Head of caudate nucleus (tissue), 42 donors: Measurements from ENCODE around the gene BCKDHA.
A peak's percentile ranks its signal among the peaks of the same experiment; 100 is the strongest.

Experiments used
- DNase-seq, 42 donors: peaks; one replicate each; pipeline versions ENCODE4 v3.0.0 to v3.0.0-alpha.2; 2020 to 2021; ENCODE audit warnings: mixed read lengths in 7 of 42
- intact Hi-C: fragments of 100-400 bp; cut with DNase I; formaldehyde crosslinking; loops from one replicate; pipeline ENCODE4 v1.15.0; 2022

Gene BCKDHA

GRCh38 chr19:41397086-41398049, at the start of gene BCKDHA, which contains the start of gene EXOSC5:
Gene BCKDHA (plus strand): TSS chr19:41397818. CDS start chr19:41397828, 10 bp downstream.
Gene EXOSC5 (minus strand): TSS chr19:41397359. CDS start chr19:41397328, 31 bp downstream.
- intact Hi-C loops = loop anchor here (5.0 kb wide), 2 partner anchors 35 to 40 kb away; partner anchors contain the start of genes B9D2 and DMAC2
- DNase-seq = peak; percentile 97 to 100 (median 99)

GRCh38 chr19:41350735-41351338, 46.8 kb upstream of the BCKDHA start:
- intact Hi-C loops = no loop called here
- DNase-seq = no peak

- DNase-seq = peak in 37 of 42 donors; percentile 12 to 76 (median 56)
- intact Hi-C loops = no loop called here
Measured at GRCh38 chr19:41351339-41352245, 46.0 kb upstream of the BCKDHA start.

GRCh38 chr19:41352279-41352608, 45.4 kb upstream of the BCKDHA start:
- intact Hi-C loops = no loop called here
- DNase-seq = no peak

- DNase-seq = peak in 25 of 42 donors; percentile 15 to 67 (median 50)
- intact Hi-C loops = no loop called here
Measured at GRCh38 chr19:41352609-41353465, 44.8 kb upstream of the BCKDHA start.

- intact Hi-C loops = no loop called here
Measured at GRCh38 chr19:41353466-41354342, 43.9 kb upstream of the BCKDHA start, which contains the start of gene TGFB1. Gene TGFB1 (minus strand): TSS chr19:41353922. CDS start chr19:41353044, 878 bp downstream.

GRCh38 chr19:41354343-41354953, 43.2 kb upstream of the BCKDHA start:
- intact Hi-C loops = no loop called here
- no peak for DNase-seq

More at GRCh38 chr19:41353466-41354342, 43.9 kb upstream of the BCKDHA start, which contains the start of gene TGFB1:
- DNase-seq = peak in 40 of 42 donors; percentile 51 to 82 (median 70)

- intact Hi-C loops = no loop called here
- no peak for DNase-seq
Measured at GRCh38 chr19:41355035-41355434, 42.6 kb upstream of the BCKDHA start.

GRCh38 chr19:41355802-41356201, 41.8 kb upstream of the BCKDHA start:
- intact Hi-C loops = no loop called here

GRCh38 chr19:41356984-41357739, 40.5 kb upstream of the BCKDHA start:
- intact Hi-C loops = no loop called here

More at GRCh38 chr19:41355802-41356201, 41.8 kb upstream of the BCKDHA start:
- no peak for DNase-seq

GRCh38 chr19:41357746-41358145, 39.9 kb upstream of the BCKDHA start:
- intact Hi-C loops = no loop called here
- no peak for DNase-seq

More at GRCh38 chr19:41356984-41357739, 40.5 kb upstream of the BCKDHA start:
- DNase-seq = no peak

GRCh38 chr19:41359741-41360140, 37.9 kb upstream of the BCKDHA start:
- intact Hi-C loops = loop anchor here (5.0 kb wide), 1 partner anchor 38 kb away; the partner anchor contains the start of genes BCKDHA and EXOSC5

GRCh38 chr19:41362143-41362847, 35.3 kb upstream of the BCKDHA start:
- DNase-seq = no peak
- intact Hi-C loops = loop anchor here (5.0 kb wide), 1 partner anchor 35 kb away; the partner anchor contains the start of genes BCKDHA and EXOSC5

More at GRCh38 chr19:41359741-41360140, 37.9 kb upstream of the BCKDHA start:
- DNase-seq = no peak

- no peak for DNase-seq
- intact Hi-C loops = loop anchor here (5.0 kb wide), 1 partner anchor 34 kb away; the partner anchor contains the start of genes BCKDHA and EXOSC5
Measured at GRCh38 chr19:41363371-41363752, 34.3 kb upstream of the BCKDHA start.
